ENCODE results near the gene PYROXD2. TPM values are rescaled to one million over a fixed set of nuclear protein-coding genes. Genes with fewer than 3 reads are reported as not detected.

The PYROXD2 gene
- total RNA-seq, 1 experiment from 2014 or later, result 2.3 TPM

GRCh38 chr10:98402931-98403718, 11.9 kb downstream of the PYROXD2 start:
- in situ Hi-C loops (cut with HindIII; ENCODE audit: low pct_unique_long_range_greater_than_20kb, low sequenced_read_pairs), result no loop called here
- intact Hi-C loops (cut with micrococcal nuclease; ENCODE audit: unreplicated experiment), result no loop called here

GRCh38 chr10:98402478-98402877, 12.5 kb downstream of the PYROXD2 start:
- ChIA-PET CTCF (no interaction called here), POLR2A (no interaction called here)
- intact Hi-C loops (cut with micrococcal nuclease; ENCODE audit: unreplicated experiment) (no loop called here), in situ Hi-C loops (cut with HindIII; ENCODE audit: low pct_unique_long_range_greater_than_20kb, low sequenced_read_pairs) (no loop called here)
- no peaks in the 10 kb centered on the region for H3K9me3 ChIP-seq (ENCODE audit: control insufficient read depth, insufficient read depth, low read depth, low read length)
- TF ChIP-seq SIN3A (IDR thresholded peaks at IDR 0.05; ENCODE audit: borderline replicate concordance, insufficient read depth, low read depth, low read length) (no peak), TCF7L2 (IDR thresholded peaks at IDR 0.05; ENCODE audit: low read depth, low read length) (no peak), CTCF (IDR thresholded peaks at IDR 0.05) (no peak), POLR2AphosphoS5 (IDR thresholded peaks at IDR 0.05; ENCODE audit: low read depth, low read length) (no peak)
- TF ChIP-seq, protein P1, sequence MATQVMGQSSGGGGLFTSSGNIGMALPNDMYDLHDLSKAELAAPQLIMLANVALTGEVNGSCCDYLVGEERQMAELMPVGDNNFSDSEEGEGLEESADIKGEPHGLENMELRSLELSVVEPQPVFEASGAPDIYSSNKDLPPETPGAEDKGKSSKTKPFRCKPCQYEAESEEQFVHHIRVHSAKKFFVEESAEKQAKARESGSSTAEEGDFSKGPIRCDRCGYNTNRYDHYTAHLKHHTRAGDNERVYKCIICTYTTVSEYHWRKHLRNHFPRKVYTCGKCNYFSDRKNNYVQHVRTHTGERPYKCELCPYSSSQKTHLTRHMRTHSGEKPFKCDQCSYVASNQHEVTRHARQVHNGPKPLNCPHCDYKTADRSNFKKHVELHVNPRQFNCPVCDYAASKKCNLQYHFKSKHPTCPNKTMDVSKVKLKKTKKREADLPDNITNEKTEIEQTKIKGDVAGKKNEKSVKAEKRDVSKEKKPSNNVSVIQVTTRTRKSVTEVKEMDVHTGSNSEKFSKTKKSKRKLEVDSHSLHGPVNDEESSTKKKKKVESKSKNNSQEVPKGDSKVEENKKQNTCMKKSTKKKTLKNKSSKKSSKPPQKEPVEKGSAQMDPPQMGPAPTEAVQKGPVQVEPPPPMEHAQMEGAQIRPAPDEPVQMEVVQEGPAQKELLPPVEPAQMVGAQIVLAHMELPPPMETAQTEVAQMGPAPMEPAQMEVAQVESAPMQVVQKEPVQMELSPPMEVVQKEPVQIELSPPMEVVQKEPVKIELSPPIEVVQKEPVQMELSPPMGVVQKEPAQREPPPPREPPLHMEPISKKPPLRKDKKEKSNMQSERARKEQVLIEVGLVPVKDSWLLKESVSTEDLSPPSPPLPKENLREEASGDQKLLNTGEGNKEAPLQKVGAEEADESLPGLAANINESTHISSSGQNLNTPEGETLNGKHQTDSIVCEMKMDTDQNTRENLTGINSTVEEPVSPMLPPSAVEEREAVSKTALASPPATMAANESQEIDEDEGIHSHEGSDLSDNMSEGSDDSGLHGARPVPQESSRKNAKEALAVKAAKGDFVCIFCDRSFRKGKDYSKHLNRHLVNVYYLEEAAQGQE (IDR thresholded peaks at IDR 0.05; ENCODE audit: insufficient read depth in 1 of 2, low read depth in 2 of 2, low read length in 1 of 2), result no peak
- no peaks in the 10 kb centered on the region for H3K36me3 ChIP-seq (ENCODE audit: control insufficient read depth, insufficient read depth, low read length)
- DNase-seq (ENCODE audit: low read depth, low spot score), result no peak
- no peaks in the 10 kb centered on the region for H3K27me3 ChIP-seq (ENCODE audit: control insufficient read depth, insufficient read depth, low read length)
- H3K4me1 ChIP-seq (ENCODE audit: control insufficient read depth, insufficient read depth, low read length), result no peaks in the 10 kb centered on the region
- no TSS peak for BruUV-seq (replicated peaks)
- no peak overlapping the region for H3K4me3 ChIP-seq (ENCODE audit: low read depth in 2 of 2, low read length in 2 of 2)
- ATAC-seq, result no peak
- no peak overlapping the region for H3K27ac ChIP-seq (ENCODE audit: low read length)

More at GRCh38 chr10:98402931-98403718, 11.9 kb downstream of the PYROXD2 start:
- no peaks in the 10 kb centered on the region for H3K4me1 ChIP-seq (ENCODE audit: control insufficient read depth, insufficient read depth, low read length)
- H3K4me3 ChIP-seq (ENCODE audit: low read depth in 2 of 2, low read length in 2 of 2), result no peak overlapping the region
- TF ChIP-seq POLR2AphosphoS5 (IDR thresholded peaks at IDR 0.05; ENCODE audit: low read depth, low read length) (no peak), TCF7L2 (IDR thresholded peaks at IDR 0.05; ENCODE audit: low read depth, low read length) (no peak), SIN3A (IDR thresholded peaks at IDR 0.05; ENCODE audit: borderline replicate concordance, insufficient read depth, low read depth, low read length) (no peak), CTCF (IDR thresholded peaks at IDR 0.05) (no peak)
- TF ChIP-seq, protein P1 (IDR thresholded peaks at IDR 0.05; ENCODE audit: insufficient read depth in 1 of 2, low read depth in 2 of 2, low read length in 1 of 2), result no peak
- ChIA-PET POLR2A (no interaction called here), CTCF (no interaction called here)
- DNase-seq (ENCODE audit: low read depth, low spot score), result no peak
- no peaks in the 10 kb centered on the region for H3K9me3 ChIP-seq (ENCODE audit: control insufficient read depth, insufficient read depth, low read depth, low read length)
- no peak for ATAC-seq
- H3K27me3 ChIP-seq (ENCODE audit: control insufficient read depth, insufficient read depth, low read length), result no peaks in the 10 kb centered on the region
- H3K27ac ChIP-seq (ENCODE audit: low read length), result no peak overlapping the region
- BruUV-seq (replicated peaks), result no TSS peak
- H3K36me3 ChIP-seq (ENCODE audit: control insufficient read depth, insufficient read depth, low read length), result no peaks in the 10 kb centered on the region
